H9 (cell line): ENCODE measurements around the gene TCERG1L. TPM values are rescaled to one million over a fixed set of nuclear protein-coding genes. Genes with fewer than 3 reads are reported as not detected.

ENCODE experiments used
- DNase-seq: peaks from one replicate; pipeline ENCODE4 v3.0.0-alpha.2; 2017
- H2AFZ ChIP-seq: one replicate; pipeline ENCODE4 v1.6.1; 2013; ENCODE audit warnings: mild to moderate bottlenecking, low read length, control low read depth, moderate library complexity
- H2AK5ac ChIP-seq: 2 replicates; pipeline ENCODE4 v1.6.1; 2013; ENCODE audit warnings: low read length, control low read depth, mixed read lengths; ENCODE audit not compliant: insufficient read length
- H2BK120ac ChIP-seq: one replicate; pipeline ENCODE4 v1.6.1; 2013; ENCODE audit warnings: low read depth, mild to moderate bottlenecking, low read length, control low read depth, inconsistent platforms; ENCODE audit not compliant: poor library complexity, severe bottlenecking
- H2BK12ac ChIP-seq: 2 replicates; pipeline ENCODE4 v1.6.1; 2013; ENCODE audit warnings: low read length, control low read depth, mixed read lengths, low read depth; ENCODE audit not compliant: insufficient read length
- H2BK15ac ChIP-seq: 2 replicates; pipeline ENCODE4 v1.6.1; 2013; ENCODE audit warnings: low read depth, low read length, control low read depth
- H2BK20ac ChIP-seq: one replicate; pipeline ENCODE4 v1.6.1; 2013; ENCODE audit warnings: low read depth, mild to moderate bottlenecking, low read length, control low read depth, inconsistent platforms; ENCODE audit not compliant: poor library complexity, severe bottlenecking
- H2BK5ac ChIP-seq: 2 replicates; pipeline ENCODE4 v1.6.1; 2013; ENCODE audit warnings: low read length, control low read depth, mixed read lengths; ENCODE audit not compliant: insufficient read length
- H3K14ac ChIP-seq: 2 replicates; pipeline ENCODE4 v1.6.1; 2013; ENCODE audit warnings: low read length, control low read depth; ENCODE audit not compliant: insufficient read depth
- H3K18ac ChIP-seq: 2 replicates; pipeline ENCODE4 v1.6.1; 2013; ENCODE audit warnings: low read depth, mild to moderate bottlenecking, mixed read lengths, low read length, control low read depth; ENCODE audit not compliant: insufficient read length
- H3K23ac ChIP-seq: 2 replicates; pipeline ENCODE4 v1.6.1; 2013; ENCODE audit warnings: low read length, control low read depth, mixed read lengths, low read depth; ENCODE audit not compliant: insufficient read length
- H3K23me2 ChIP-seq: 2 replicates; pipeline ENCODE4 v1.6.1; 2013; ENCODE audit warnings: low read depth, mild to moderate bottlenecking, mixed read lengths, low read length, control low read depth; ENCODE audit not compliant: insufficient read length, poor library complexity, severe bottlenecking
- H3K27ac ChIP-seq: 2 replicates; pipeline ENCODE4 v1.5.1; 2013; ENCODE audit warnings: low read length, control low read depth, mixed read lengths, low read depth; ENCODE audit not compliant: insufficient read length
- H3K27me3 ChIP-seq: 2 replicates; pipeline ENCODE4 v1.6.1; 2013; ENCODE audit warnings: low read length, control low read depth, inconsistent platforms; ENCODE audit not compliant: insufficient read depth
- H3K4ac ChIP-seq: 2 replicates; pipeline ENCODE4 v1.6.1; 2013; ENCODE audit warnings: low read depth, mild to moderate bottlenecking, control low read depth, inconsistent platforms, low read length, moderate library complexity
- H3K4me1 ChIP-seq: 2 replicates; pipeline ENCODE4 v1.6.1; 2013; ENCODE audit warnings: low read length, control low read depth, inconsistent platforms; ENCODE audit not compliant: insufficient read depth
- H3K4me2 ChIP-seq: 2 replicates; pipeline ENCODE4 v1.6.1; 2013; ENCODE audit warnings: low read length, control low read depth, mixed read lengths; ENCODE audit not compliant: insufficient read length, insufficient read depth
- H3K56ac ChIP-seq: 2 replicates; pipeline ENCODE4 v1.6.1; 2013; ENCODE audit warnings: low read depth, mild to moderate bottlenecking, mixed read lengths, low read length, control low read depth; ENCODE audit not compliant: insufficient read length
- H3K79me1 ChIP-seq: 2 replicates; pipeline ENCODE4 v1.6.1; 2013; ENCODE audit warnings: low read depth, mild to moderate bottlenecking, moderate library complexity, low read length, control low read depth, inconsistent platforms; ENCODE audit not compliant: insufficient read depth, poor library complexity, severe bottlenecking
- H3K79me2 ChIP-seq: 2 replicates; pipeline ENCODE4 v1.6.1; 2013; ENCODE audit warnings: low read length, control low read depth, inconsistent platforms; ENCODE audit not compliant: insufficient read depth
- H3K9ac ChIP-seq: 2 replicates; pipeline ENCODE4 v1.6.1; 2013; ENCODE audit warnings: low read length, control low read depth, mixed read lengths; ENCODE audit not compliant: insufficient read length; ENCODE audit errors: extremely low read depth
- H3K9me3 ChIP-seq: one replicate; pipeline ENCODE4 v1.6.1; 2013; ENCODE audit warnings: low read depth, low read length, inconsistent platforms; ENCODE audit not compliant: control insufficient read depth
- H3T11ph ChIP-seq: one replicate; pipeline ENCODE4 v1.6.1; 2013; ENCODE audit warnings: mild to moderate bottlenecking, low read length, control low read depth, inconsistent platforms
- H4K20me1 ChIP-seq: one replicate; pipeline ENCODE4 v1.6.1; 2013; ENCODE audit not compliant: control insufficient read depth, insufficient read length, insufficient read depth
- H4K5ac ChIP-seq: 2 replicates; pipeline ENCODE4 v1.6.1; 2013; ENCODE audit warnings: low read depth, mild to moderate bottlenecking, mixed read lengths, low read length, control low read depth; ENCODE audit not compliant: insufficient read length
- H4K8ac ChIP-seq: replicated peaks from 2 replicates; pipeline ENCODE4 v1.6.1; 2013; ENCODE audit warnings: low read length, control low read depth, mixed read lengths, low read depth; ENCODE audit not compliant: insufficient read length
- H4K91ac ChIP-seq: 2 replicates; pipeline ENCODE4 v1.6.1; 2013; ENCODE audit warnings: low read depth, mild to moderate bottlenecking, moderate library complexity, mixed read lengths, low read length, control low read depth; ENCODE audit not compliant: insufficient read length
- H3K27ac Mint-ChIP-seq, 3 experiments: 2 replicates in 2 of 3; 3 replicates in 1 of 3; pipeline ENCODE4 v1.8.0; 2020 to 2021; ENCODE audit warnings: mixed read lengths in 3 of 3, mild to moderate bottlenecking in 1 of 3, moderate library complexity in 1 of 3
- H3K27me3 Mint-ChIP-seq: 2 replicates; pipeline ENCODE4 v1.8.0; 2021; ENCODE audit warnings: low read depth, mild to moderate bottlenecking, moderate library complexity, mixed read lengths
- H3K36me3 Mint-ChIP-seq, 3 experiments: 2 replicates in 2 of 3; 3 replicates in 1 of 3; pipeline ENCODE4 v1.8.0; 2020 to 2021; ENCODE audit warnings: low read depth in 3 of 3, mixed read lengths in 3 of 3; ENCODE audit not compliant: insufficient read depth in 1 of 3
- H3K4me1 Mint-ChIP-seq, 2 experiments: 2 replicates each; pipeline ENCODE4 v1.8.0; 2020; ENCODE audit warnings: mixed read lengths in 2 of 2
- H3K4me3 Mint-ChIP-seq, 2 experiments: 2 replicates in 1 of 2; 3 replicates in 1 of 2; pipeline ENCODE4 v1.8.0; 2020 to 2021; ENCODE audit warnings: mild to moderate bottlenecking in 2 of 2, mixed read lengths in 2 of 2, moderate library complexity in 1 of 2
- H3K9me3 Mint-ChIP-seq, 2 experiments: 2 replicates in 1 of 2; 3 replicates in 1 of 2; pipeline ENCODE4 v1.8.0; 2020; ENCODE audit warnings: mild to moderate bottlenecking in 2 of 2, mixed read lengths in 2 of 2, moderate library complexity in 1 of 2
- WGBS: extraction: QIAGEN DNeasy Blood & Tissue Kit; methylation state at CpG from one replicate; pipeline ENCODE4 v1.1.7; 2013; ENCODE audit warnings: missing lambda C conversion rate, low lambda C conversion rate, mixed read lengths; ENCODE audit not compliant: insufficient read length; ENCODE audit errors: extremely low coverage; 5-methylcytosine and 5-hydroxymethylcytosine counted together
- total RNA-seq: library from RNA; stranded (reverse); gene quantifications from 2 replicates; pipeline ENCODE4 v1.2.1, GENCODE V29; 2021
- TF ChIP-seq, protein P1 (sequence below): fragments of 200-600 bp; sonication (generic); conservative IDR thresholded peaks from 3 replicates; pipeline ENCODE4 v1.8.0; 2021; ENCODE audit warnings: antibody characterized with exemption, mild to moderate bottlenecking

The TCERG1L gene
- total RNA-seq, 1 experiment from 2014 or later, result 3.3 TPM

DNA sequence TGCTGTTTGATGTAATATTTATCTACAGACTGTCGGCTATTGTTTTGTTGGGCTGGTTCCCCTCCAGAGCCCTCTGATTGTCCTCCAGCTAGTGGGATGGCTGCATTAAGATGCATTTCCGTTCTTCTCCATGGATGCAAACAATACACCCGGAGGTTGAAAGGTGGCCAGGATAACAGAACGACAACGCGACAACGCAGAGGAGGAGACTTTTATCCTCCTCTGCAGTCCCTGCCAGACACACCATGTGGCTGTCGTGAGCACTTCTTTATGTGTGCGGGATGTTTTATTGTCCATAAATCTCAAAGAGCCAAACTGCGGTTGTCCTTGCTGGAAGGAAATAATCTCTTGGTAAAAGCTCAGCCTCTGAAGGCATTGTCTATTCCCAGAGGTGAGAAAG lies 39.1 kb upstream of the TCERG1L start:
- no peak overlapping the region for H3K23ac ChIP-seq
- H2BK5ac ChIP-seq, result no peak overlapping the region
- no peak overlapping the region for H4K91ac ChIP-seq
- Mint-ChIP-seq H3K4me3 (peak overlapping the region in 1 of 2 experiments; percentile 11; a peak in 1 of 5 replicates), H3K27me3 (peaks cover 32% of the 10 kb centered on the region), H3K36me3 (no peaks in the 10 kb centered on the region; a peak in 1 of 7 replicates), H3K9me3 (no peaks in the 10 kb centered on the region; a peak in 1 of 5 replicates), H3K27ac (peak overlapping the region in 1 of 3 experiments; percentile 93; a peak in 1 of 7 replicates), H3K4me1 (peaks cover 13 to 14% of the 10 kb centered on the region in 2 experiments)
- no peak overlapping the region for H3K4ac ChIP-seq
- TF ChIP-seq, protein P1, sequence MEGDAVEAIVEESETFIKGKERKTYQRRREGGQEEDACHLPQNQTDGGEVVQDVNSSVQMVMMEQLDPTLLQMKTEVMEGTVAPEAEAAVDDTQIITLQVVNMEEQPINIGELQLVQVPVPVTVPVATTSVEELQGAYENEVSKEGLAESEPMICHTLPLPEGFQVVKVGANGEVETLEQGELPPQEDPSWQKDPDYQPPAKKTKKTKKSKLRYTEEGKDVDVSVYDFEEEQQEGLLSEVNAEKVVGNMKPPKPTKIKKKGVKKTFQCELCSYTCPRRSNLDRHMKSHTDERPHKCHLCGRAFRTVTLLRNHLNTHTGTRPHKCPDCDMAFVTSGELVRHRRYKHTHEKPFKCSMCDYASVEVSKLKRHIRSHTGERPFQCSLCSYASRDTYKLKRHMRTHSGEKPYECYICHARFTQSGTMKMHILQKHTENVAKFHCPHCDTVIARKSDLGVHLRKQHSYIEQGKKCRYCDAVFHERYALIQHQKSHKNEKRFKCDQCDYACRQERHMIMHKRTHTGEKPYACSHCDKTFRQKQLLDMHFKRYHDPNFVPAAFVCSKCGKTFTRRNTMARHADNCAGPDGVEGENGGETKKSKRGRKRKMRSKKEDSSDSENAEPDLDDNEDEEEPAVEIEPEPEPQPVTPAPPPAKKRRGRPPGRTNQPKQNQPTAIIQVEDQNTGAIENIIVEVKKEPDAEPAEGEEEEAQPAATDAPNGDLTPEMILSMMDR, result no peak
- H3K23me2 ChIP-seq, result no peaks in the 10 kb centered on the region
- H3K79me2 ChIP-seq, result no peaks in the 10 kb centered on the region
- no peak overlapping the region for H3K18ac ChIP-seq
- no peak overlapping the region for H3K56ac ChIP-seq
- no peak overlapping the region for H2BK20ac ChIP-seq
- H3K9ac ChIP-seq, result no peak overlapping the region
- no peaks in the 10 kb centered on the region for H3K27me3 ChIP-seq
- no peak overlapping the region for H3K27ac ChIP-seq
- no peaks in the 10 kb centered on the region for H3K9me3 ChIP-seq
- H4K5ac ChIP-seq, result no peak overlapping the region
- no peak overlapping the region for H3T11ph ChIP-seq
- DNase-seq, result no peak
- H3K4me2 ChIP-seq, result no peak overlapping the region
- H2BK12ac ChIP-seq, result no peak overlapping the region
- no peak overlapping the region for H2AK5ac ChIP-seq
- no peak overlapping the region for H2AFZ ChIP-seq
- H2BK15ac ChIP-seq, result no peak overlapping the region
- H2BK120ac ChIP-seq, result no peak overlapping the region
- H3K4me1 ChIP-seq, result 0 out of 2 replicates have a peak, but pooled peaks cover 4% of the 10 kb centered on the region
- no peak overlapping the region for H3K14ac ChIP-seq
- H4K8ac ChIP-seq, result no peak overlapping the region
- H3K79me1 ChIP-seq, result no peaks in the 10 kb centered on the region
- no CpG with 5 or more reads among the region's 10 CpGs for WGBS
- H4K20me1 ChIP-seq, result no peaks in the 10 kb centered on the region
